Measurements from ENCODE around the gene NOX5. TPM values are rescaled to one million over a fixed set of nuclear protein-coding genes. Genes with fewer than 3 reads are reported as not detected.

Gene NOX5
- total RNA-seq, 1 donor from 2014 or later = not detected

DNA sequence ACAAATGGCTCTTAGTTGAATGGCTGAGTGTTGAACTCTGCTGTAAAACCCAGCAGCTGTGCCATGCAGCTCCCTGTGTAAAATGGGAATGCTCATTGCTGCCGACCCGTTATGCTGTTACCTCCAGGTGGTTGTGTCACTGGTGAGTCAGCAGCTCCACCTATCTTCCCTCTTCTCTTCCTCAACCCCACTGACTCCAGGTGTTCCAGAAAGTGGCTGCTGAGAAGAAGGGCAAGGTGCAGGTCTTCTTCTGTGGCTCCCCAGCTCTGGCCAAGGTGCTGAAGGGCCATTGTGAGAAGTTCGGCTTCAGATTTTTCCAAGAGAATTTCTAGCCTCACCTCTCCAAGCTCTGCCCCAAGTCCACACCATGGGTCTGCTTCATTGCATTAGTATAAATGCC, 41.9 kb downstream of the NOX5 start:
- TF ChIP-seq, protein P1, sequence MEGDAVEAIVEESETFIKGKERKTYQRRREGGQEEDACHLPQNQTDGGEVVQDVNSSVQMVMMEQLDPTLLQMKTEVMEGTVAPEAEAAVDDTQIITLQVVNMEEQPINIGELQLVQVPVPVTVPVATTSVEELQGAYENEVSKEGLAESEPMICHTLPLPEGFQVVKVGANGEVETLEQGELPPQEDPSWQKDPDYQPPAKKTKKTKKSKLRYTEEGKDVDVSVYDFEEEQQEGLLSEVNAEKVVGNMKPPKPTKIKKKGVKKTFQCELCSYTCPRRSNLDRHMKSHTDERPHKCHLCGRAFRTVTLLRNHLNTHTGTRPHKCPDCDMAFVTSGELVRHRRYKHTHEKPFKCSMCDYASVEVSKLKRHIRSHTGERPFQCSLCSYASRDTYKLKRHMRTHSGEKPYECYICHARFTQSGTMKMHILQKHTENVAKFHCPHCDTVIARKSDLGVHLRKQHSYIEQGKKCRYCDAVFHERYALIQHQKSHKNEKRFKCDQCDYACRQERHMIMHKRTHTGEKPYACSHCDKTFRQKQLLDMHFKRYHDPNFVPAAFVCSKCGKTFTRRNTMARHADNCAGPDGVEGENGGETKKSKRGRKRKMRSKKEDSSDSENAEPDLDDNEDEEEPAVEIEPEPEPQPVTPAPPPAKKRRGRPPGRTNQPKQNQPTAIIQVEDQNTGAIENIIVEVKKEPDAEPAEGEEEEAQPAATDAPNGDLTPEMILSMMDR (IDR thresholded peaks at IDR 0.05) = no peak
- Mint-ChIP-seq H3K4me1 (ENCODE audit: unreplicated experiment) (peaks cover 6% of the 10 kb centered on the region), H3K36me3 (ENCODE audit: unreplicated experiment) (no peaks in the 10 kb centered on the region)

DNA sequence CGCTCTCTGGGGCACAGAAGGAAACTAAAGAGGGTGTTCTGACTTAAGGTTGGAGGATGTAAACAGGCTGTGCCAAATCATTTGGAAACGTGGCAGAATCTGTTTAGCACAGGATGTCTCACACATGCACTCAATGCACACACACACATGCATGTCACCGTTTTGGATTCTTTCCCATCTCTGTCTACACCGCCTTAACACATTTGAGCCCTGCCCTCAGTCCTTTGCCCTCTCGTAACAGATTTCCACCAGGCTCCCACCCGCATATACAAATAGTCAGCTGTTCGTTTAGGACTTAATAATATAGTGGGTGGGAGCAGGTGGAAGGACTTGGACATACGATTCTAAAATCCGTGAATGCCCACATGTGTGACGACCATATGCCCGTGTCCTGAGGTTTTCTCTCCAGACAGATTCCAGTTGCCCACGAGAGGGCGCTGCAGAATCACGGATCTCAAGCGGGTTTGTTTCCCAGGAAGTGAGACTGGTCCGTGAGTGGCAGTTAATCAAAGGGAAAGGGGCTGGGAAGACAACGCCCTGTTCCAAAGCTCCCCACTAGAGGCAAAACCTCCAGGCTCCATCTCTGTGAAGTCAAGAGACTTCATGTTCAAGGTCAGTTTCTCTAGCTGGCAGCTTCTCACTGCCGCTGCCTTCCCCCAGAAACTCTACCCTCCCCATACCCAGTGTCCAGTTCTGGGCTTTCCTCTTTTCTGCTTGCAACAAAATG, 44.5 kb downstream of the NOX5 start:
- no peak overlapping the region for H3K4me3 Mint-ChIP-seq (ENCODE audit: unreplicated experiment)
- no peaks in the 10 kb centered on the region for H3K9me3 Mint-ChIP-seq (ENCODE audit: unreplicated experiment)
- peaks cover 6% of the 10 kb centered on the region for H3K4me1 Mint-ChIP-seq (ENCODE audit: unreplicated experiment)
- no peaks in the 10 kb centered on the region for H3K36me3 Mint-ChIP-seq (ENCODE audit: unreplicated experiment)
- no peak overlapping the region for H3K27ac Mint-ChIP-seq (ENCODE audit: unreplicated experiment)
- peaks cover 26% of the 10 kb centered on the region for H3K27me3 Mint-ChIP-seq (ENCODE audit: unreplicated experiment)
- TF ChIP-seq, protein P1 (IDR thresholded peaks at IDR 0.05) = peak; percentile 92
- peak; percentile 93 for DNase-seq (ENCODE audit: extremely low spot score, unreplicated experiment)

More for the DNA sequence above, 41.9 kb downstream of the NOX5 start:
- no peak overlapping the region for H3K4me3 Mint-ChIP-seq (ENCODE audit: unreplicated experiment)
- peaks cover 41% of the 10 kb centered on the region for H3K27me3 Mint-ChIP-seq (ENCODE audit: unreplicated experiment)
- no peak overlapping the region for H3K27ac Mint-ChIP-seq (ENCODE audit: unreplicated experiment)
- no peaks in the 10 kb centered on the region for H3K9me3 Mint-ChIP-seq (ENCODE audit: unreplicated experiment)
- no peak for DNase-seq (ENCODE audit: extremely low spot score, unreplicated experiment)

DNA sequence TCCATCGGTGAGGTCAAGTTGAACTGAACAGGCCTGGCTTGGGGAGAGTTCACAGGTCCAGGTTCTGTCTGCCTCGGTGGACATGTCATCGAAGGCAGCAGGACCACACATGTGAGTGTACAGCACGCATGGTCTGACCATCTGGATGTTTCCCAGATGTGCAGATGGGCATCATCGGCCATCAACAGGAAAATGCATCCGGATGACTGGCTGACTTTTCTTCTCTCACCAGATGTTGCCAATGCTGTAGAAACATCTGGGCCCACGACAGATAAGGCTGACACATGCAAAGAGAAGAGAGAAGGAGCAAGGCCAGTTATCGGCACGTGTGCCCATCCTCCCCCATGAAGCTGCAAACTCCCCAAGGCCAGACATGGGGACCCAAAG, 45.1 kb downstream of the NOX5 start:
- Mint-ChIP-seq H3K9me3 (ENCODE audit: unreplicated experiment) (no peaks in the 10 kb centered on the region), H3K36me3 (ENCODE audit: unreplicated experiment) (no peaks in the 10 kb centered on the region), H3K4me1 (ENCODE audit: unreplicated experiment) (peaks cover 6% of the 10 kb centered on the region), H3K27me3 (ENCODE audit: unreplicated experiment) (peaks cover 20% of the 10 kb centered on the region), H3K4me3 (ENCODE audit: unreplicated experiment) (no peak overlapping the region), H3K27ac (ENCODE audit: unreplicated experiment) (no peak overlapping the region)
- no peak for DNase-seq (ENCODE audit: extremely low spot score, unreplicated experiment)
- TF ChIP-seq, protein P1 (IDR thresholded peaks at IDR 0.05) = no peak

DNA sequence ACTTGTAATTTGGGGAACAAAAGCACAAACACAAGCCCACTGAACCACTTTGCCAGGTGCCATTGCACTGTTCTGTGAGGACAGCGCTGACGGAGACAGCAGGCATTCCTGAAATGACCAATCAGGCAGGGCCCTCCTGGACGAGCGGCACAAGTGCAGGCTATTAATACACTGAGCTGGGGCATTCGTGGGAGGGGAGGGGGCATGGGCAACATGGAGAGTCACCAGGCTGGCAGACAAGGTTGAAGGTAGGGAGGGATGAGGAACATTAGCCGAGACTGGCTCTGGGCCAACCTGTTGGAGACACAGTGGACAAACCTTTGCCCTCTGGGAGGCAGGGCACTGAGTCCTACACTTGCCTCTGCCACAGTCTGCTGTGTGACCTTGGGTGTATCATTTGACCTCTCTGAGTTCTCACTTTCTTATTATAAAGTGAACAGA, 45.6 kb downstream of the NOX5 start:
- Mint-ChIP-seq H3K27me3 (ENCODE audit: unreplicated experiment) (peaks cover 19% of the 10 kb centered on the region), H3K9me3 (ENCODE audit: unreplicated experiment) (no peaks in the 10 kb centered on the region), H3K4me3 (ENCODE audit: unreplicated experiment) (no peak overlapping the region), H3K4me1 (ENCODE audit: unreplicated experiment) (peaks cover 6% of the 10 kb centered on the region), H3K36me3 (ENCODE audit: unreplicated experiment) (no peaks in the 10 kb centered on the region), H3K27ac (ENCODE audit: unreplicated experiment) (no peak overlapping the region)
- no peak for DNase-seq (ENCODE audit: extremely low spot score, unreplicated experiment)
- TF ChIP-seq, protein P1 (IDR thresholded peaks at IDR 0.05) = no peak

DNA sequence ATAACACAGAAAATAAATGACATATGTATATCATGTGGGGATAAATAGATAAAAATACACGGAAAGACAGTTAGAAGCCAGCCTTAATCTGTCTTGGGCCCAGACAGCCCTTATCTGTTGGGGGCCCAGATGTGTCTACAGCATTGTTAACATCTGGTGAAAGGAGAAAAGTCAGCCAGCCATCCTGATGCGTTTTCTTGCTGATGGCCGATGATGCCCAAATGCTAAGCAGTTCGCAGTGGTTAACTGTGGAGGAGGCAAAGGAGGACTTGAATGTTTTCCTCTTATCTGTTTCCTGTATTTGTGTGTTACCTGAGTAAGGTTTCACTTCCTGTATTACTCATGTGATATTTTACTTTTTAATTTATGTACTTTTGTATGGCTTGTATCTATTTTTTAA, 46.2 kb downstream of the NOX5 start:
- H3K27me3 Mint-ChIP-seq (ENCODE audit: unreplicated experiment) = peaks cover 19% of the 10 kb centered on the region
- no peak for DNase-seq (ENCODE audit: extremely low spot score, unreplicated experiment)
- no peak overlapping the region for H3K4me3 Mint-ChIP-seq (ENCODE audit: unreplicated experiment)
- H3K4me1 Mint-ChIP-seq (ENCODE audit: unreplicated experiment) = peaks cover 6% of the 10 kb centered on the region
- no peak overlapping the region for H3K27ac Mint-ChIP-seq (ENCODE audit: unreplicated experiment)
- TF ChIP-seq, protein P1 (IDR thresholded peaks at IDR 0.05) = no peak
- no peaks in the 10 kb centered on the region for H3K36me3 Mint-ChIP-seq (ENCODE audit: unreplicated experiment)
- no peaks in the 10 kb centered on the region for H3K9me3 Mint-ChIP-seq (ENCODE audit: unreplicated experiment)

All from osteocyte (in vitro differentiated cells).